B cell (primary cell): ENCODE data around the gene G6PC3. TPM values are rescaled to one million over a fixed set of nuclear protein-coding genes. Genes with fewer than 3 reads are reported as not detected.

Experiments used
- ATAC-seq: fragments of 200-7000 bp; cut with Tn5 transposase; one replicate; pipeline ENCODE4 v1.10.0; 2021; ENCODE audit warnings: low read depth, mild to moderate bottlenecking, moderate number of reproducible peaks, moderate library complexity
- CTCF ChIA-PET: fragments of 350-600 bp; sonication (Branson Sonifier 250); formaldehyde crosslinking; loops from one replicate; lab custom pipeline; 2021; ENCODE audit warnings: antibody characterized with exemption, inconsistent platforms; lab: Charles Lee
- POLR2A ChIA-PET: fragments of 350-600 bp; sonication (Branson Sonifier 250); formaldehyde crosslinking; loops from one replicate; lab custom pipeline; 2021; ENCODE audit warnings: antibody characterized with exemption; lab: Charles Lee
- DNase-seq: peaks from one replicate; pipeline ENCODE4 v3.0.0; 2013
- H2AFZ ChIP-seq: 2 replicates; pipeline ENCODE4 v1.6.1; 2012; ENCODE audit warnings: mild to moderate bottlenecking, low read depth, low read length; ENCODE audit not compliant: insufficient read depth, poor library complexity, severe bottlenecking
- H3K27ac ChIP-seq, 2 donors: 1 replicate in 1 of 2; 2 replicates in 1 of 2; pipeline ENCODE4 v1.5.1; 2012 to 2013; ENCODE audit warnings: low read length in 2 of 2, mild to moderate bottlenecking in 2 of 2, moderate library complexity in 1 of 2
- H3K27me3 ChIP-seq, 4 experiments: fragments of 200-600 bp in 1 of 4; sonication (generic) in 1 of 4; replicated peaks in 1 of 4; 1 replicate in 2 of 4; 2 replicates in 2 of 4; pipeline versions ENCODE4 v1.6.1 to v1.7.0; 2013 to 2016; ENCODE audit warnings: low read length in 3 of 4, mild to moderate bottlenecking in 2 of 4, mixed read lengths in 1 of 4, moderate library complexity in 1 of 4; ENCODE audit not compliant: insufficient read depth in 4 of 4, control insufficient read depth in 3 of 4; ENCODE audit errors: control extremely low read depth in 1 of 4
- H3K36me3 ChIP-seq, 2 experiments: replicated peaks in 1 of 2; 1 replicate in 1 of 2; 2 replicates in 1 of 2; pipeline versions ENCODE4 v1.6.1 to v1.7.1; 2013; ENCODE audit warnings: low read length in 1 of 2; ENCODE audit not compliant: insufficient read depth in 2 of 2, control insufficient read depth in 1 of 2; ENCODE audit errors: control extremely low read depth in 1 of 2, extremely low read depth in 1 of 2
- H3K4me1 ChIP-seq, 2 donors: fragments of 200-600 bp in 1 of 2; sonication (generic) in 1 of 2; 1 replicate in 1 of 2; 2 replicates in 1 of 2; pipeline versions ENCODE4 v1.5.1 to v1.6.1; 2013 to 2017; ENCODE audit warnings: low read length in 2 of 2; ENCODE audit not compliant: control insufficient read depth in 2 of 2, insufficient read depth in 2 of 2
- H3K4me2 ChIP-seq: replicated peaks from 2 replicates; pipeline ENCODE3; 2012; ENCODE audit warnings: mild to moderate bottlenecking, low read depth, low read length; ENCODE audit not compliant: poor library complexity, severe bottlenecking
- H3K4me3 ChIP-seq, 5 experiments: fragments of 200-600 bp in 1 of 5; sonication (generic) in 1 of 5; 1 replicate in 3 of 5; 2 replicates in 2 of 5; pipeline versions ENCODE4 v1.5.1 to v1.7.0; 2011 to 2016; ENCODE audit warnings: low read length in 4 of 5, mild to moderate bottlenecking in 4 of 5, low read depth in 2 of 5, control low read depth in 1 of 5, moderate library complexity in 1 of 5; ENCODE audit not compliant: insufficient read depth in 1 of 5; ENCODE audit errors: control extremely low read depth in 1 of 5, extremely low read depth in 1 of 5
- H3K79me2 ChIP-seq: fragments of 200-600 bp; sonication (generic); one replicate; pipeline ENCODE4 v1.6.0; 2016; ENCODE audit warnings: low read length; ENCODE audit not compliant: control insufficient read depth, insufficient read depth
- H3K9ac ChIP-seq: fragments of 200-600 bp; sonication (generic); 2 replicates; pipeline ENCODE4 v1.6.1; 2017; ENCODE audit warnings: mild to moderate bottlenecking, low read length, moderate library complexity
- H3K9me3 ChIP-seq, 3 donors: one replicate each; pipeline versions ENCODE4 v1.6.1 to v1.7.1; 2013; ENCODE audit warnings: low read length in 2 of 3; ENCODE audit not compliant: control insufficient read depth in 2 of 3, insufficient read depth in 1 of 3; ENCODE audit errors: control extremely low read depth in 1 of 3
- H4K20me1 ChIP-seq: 2 replicates; pipeline ENCODE4 v1.6.0; 2012; ENCODE audit warnings: mild to moderate bottlenecking, low read length; ENCODE audit not compliant: insufficient read depth, control insufficient read depth, poor library complexity, severe bottlenecking
- H3K27ac Mint-ChIP-seq: one replicate; pipeline ENCODE4 v1.8.0; 2021; ENCODE audit warnings: mixed read lengths
- H3K27me3 Mint-ChIP-seq: one replicate; pipeline ENCODE4 v1.8.0; 2021; ENCODE audit warnings: mixed read lengths
- H3K4me1 Mint-ChIP-seq: one replicate; pipeline ENCODE4 v1.8.0; 2021; ENCODE audit warnings: mixed read lengths
- H3K4me3 Mint-ChIP-seq: one replicate; pipeline ENCODE4 v1.8.0; 2021; ENCODE audit warnings: mixed read lengths
- H3K9me3 Mint-ChIP-seq: one replicate; pipeline ENCODE4 v1.8.0; 2022; ENCODE audit warnings: mixed read lengths; ENCODE audit not compliant: insufficient read depth
- CTCF ChIP-seq: fragments of 200-600 bp; IDR thresholded peaks from one replicate; pipeline ENCODE4 v1.8.0; 2022; ENCODE audit warnings: antibody characterized with exemption, mild to moderate bottlenecking
- EZH2 ChIP-seq: IDR thresholded peaks from 2 replicates; pipeline ENCODE4 v1.6.1; 2012; ENCODE audit warnings: borderline replicate concordance, low read depth, mild to moderate bottlenecking, moderate library complexity, low read length; ENCODE audit not compliant: insufficient read depth, poor library complexity, severe bottlenecking
- WGBS: methylation state at CpG from one replicate; pipeline ENCODE4 v1.1.5; 2013; ENCODE audit warnings: missing lambda C conversion rate; ENCODE audit not compliant: insufficient coverage; 5-methylcytosine and 5-hydroxymethylcytosine counted together
- intact Hi-C: fragments of 100-400 bp; cut with micrococcal nuclease; formaldehyde crosslinking; loops from one replicate; pipeline ENCODE4 v1.10.0; 2022
- polyA plus RNA-seq: library from polyadenylated mRNA; depleted of rRNA; stranded (reverse); fragments of >200 nt; gene quantifications from 2 replicates; pipeline ENCODE4 v1.2.3, GENCODE V29; 2012
- total RNA-seq, 2 donors: library from RNA; stranded (reverse); fragments of 120-200 nt in 1 of 2; gene quantifications; 1 replicate in 1 of 2; 2 replicates in 1 of 2; pipeline versions ENCODE4 v1.2.3 to v1.2.4, GENCODE V29; 2013 to 2022

Gene G6PC3
- total and polyA plus RNA-seq, 2 donors (not counting 1 experiment from before 2014, with no cell fraction given) = 24.3 to 28.5 TPM

DNA sequence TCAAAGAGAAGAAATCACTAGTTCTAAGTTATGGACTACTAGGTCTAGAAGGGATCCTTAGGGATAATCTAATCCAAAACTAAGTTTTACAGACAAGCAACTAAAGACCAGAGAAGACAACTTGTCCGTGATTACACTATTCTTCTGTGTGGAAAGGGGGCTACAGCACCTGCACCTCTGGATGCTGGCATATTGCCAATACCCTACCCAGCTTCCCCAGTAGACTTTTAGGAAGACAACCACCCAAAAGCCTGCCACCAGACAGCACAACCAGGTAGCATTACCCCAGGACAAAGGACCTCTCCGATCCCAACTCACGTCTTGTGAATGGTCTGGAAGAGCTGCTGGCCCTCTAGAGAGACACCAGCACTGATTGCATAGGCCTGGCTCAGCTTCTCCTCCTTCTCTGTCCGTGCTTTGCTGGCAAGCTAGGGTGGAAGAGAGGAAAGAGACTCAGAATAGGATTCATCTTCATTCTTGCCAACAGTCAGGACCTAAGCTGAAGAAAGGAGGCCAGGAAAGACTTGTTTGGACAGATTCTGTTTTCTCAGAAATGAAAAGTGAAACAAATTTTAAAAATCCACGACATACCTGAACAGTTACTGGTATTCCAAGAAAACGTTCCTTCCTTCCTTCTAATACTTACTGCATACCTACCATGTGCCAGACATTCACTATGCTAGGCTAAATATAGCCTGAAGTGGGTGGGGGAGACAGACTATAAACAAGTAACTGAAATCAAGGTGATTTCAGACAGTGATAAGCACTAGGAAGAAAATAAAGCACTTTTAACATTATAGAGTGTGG is 30.5 kb upstream of the G6PC3 start:
- 100% methylated on average over 2 of the region's 6 CpGs for WGBS
- Histone ChIP-seq H3K9ac (no peak overlapping the region), H3K79me2 (peaks cover 23% of the 10 kb centered on the region), H3K27ac (no peak overlapping the region), H3K4me3 (no peak overlapping the region), H4K20me1 (peaks cover 31% of the 10 kb centered on the region), H3K36me3 (peaks cover 6 to 35% of the 10 kb centered on the region in 2 experiments), H2AFZ (no peak overlapping the region), H3K9me3 (no peaks in the 10 kb centered on the region), H3K27me3 (no peaks in the 10 kb centered on the region), H3K4me1 (no peaks in the 10 kb centered on the region), H3K4me2 (no peak overlapping the region)
- peaks cover 9% of the 10 kb centered on the region for H3K4me1 Mint-ChIP-seq
- TF ChIP-seq EZH2 = no peak
- no peak for TF ChIP-seq CTCF
- H3K9me3 Mint-ChIP-seq = no peaks in the 10 kb centered on the region
- DNase-seq (no peak), ATAC-seq (no peak)
- POLR2A ChIA-PET = no interaction called here
- intact Hi-C loops = loop anchor here (2.0 kb wide), 1 partner anchor 33 kb away; no protein-coding TSS in a partner anchor
- H3K27me3 Mint-ChIP-seq = no peaks in the 10 kb centered on the region
- CTCF ChIA-PET = interaction anchor here (0.6 to 8.4 kb wide), 6 partner anchors 16 to 407 kb away, joined by 3 to 180 read pairs (median 6); partner anchors contain the start of genes MPP2 and PPY
- H3K4me3 Mint-ChIP-seq = no peak overlapping the region
- no peak overlapping the region for H3K27ac Mint-ChIP-seq

- Histone ChIP-seq H3K4me1 (no peaks in the 10 kb centered on the region), H4K20me1 (peaks cover 41% of the 10 kb centered on the region), H3K27ac (no peak overlapping the region), H3K27me3 (no peaks in the 10 kb centered on the region), H3K36me3 (peaks cover 3 to 23% of the 10 kb centered on the region in 2 experiments), H3K4me2 (no peak overlapping the region), H2AFZ (no peak overlapping the region), H3K79me2 (peaks cover 32% of the 10 kb centered on the region), H3K9me3 (peaks cover 0 to 6% (median 0%) of the 10 kb centered on the region in 3 donors), H3K9ac (no peak overlapping the region), H3K4me3 (no peak overlapping the region)
- Mint-ChIP-seq H3K27ac (no peak overlapping the region), H3K27me3 (no peaks in the 10 kb centered on the region), H3K9me3 (no peaks in the 10 kb centered on the region), H3K4me1 (peaks cover 9% of the 10 kb centered on the region), H3K4me3 (no peak overlapping the region)
- no peak for ATAC-seq
- POLR2A ChIA-PET = no interaction called here
- CTCF ChIA-PET = interaction anchor here (0.5 to 8.4 kb wide), 11 partner anchors 10 to 165 kb away, joined by 3 to 180 read pairs (median 3); partner anchors contain the start of gene PPY
- WGBS = 100% methylated on average over 2 of the region's 4 CpGs
- intact Hi-C loops = no loop called here
- no peak for DNase-seq
- TF ChIP-seq CTCF (no peak), EZH2 (no peak)
These were observed 27.3 kb upstream of the G6PC3 start for GRCh38 chr17:44043272-44043696.
